Osteoblast (primary cell): ENCODE results near the gene CXCR5. TPM values are rescaled to one million over a fixed set of nuclear protein-coding genes. Genes with fewer than 3 reads are reported as not detected.

Experiments
- DNase-seq: peaks from one replicate; pipeline ENCODE4 v3.0.0; 2011; ENCODE audit warnings: low spot score, mixed read lengths; ENCODE audit not compliant: insufficient read length; ENCODE audit errors: missing footprints
- H2AFZ ChIP-seq: 2 replicates; pipeline ENCODE4 v1.6.0; 2011; ENCODE audit warnings: mild to moderate bottlenecking, low read length
- H3K27ac ChIP-seq: 2 replicates; pipeline ENCODE4 v1.5.1; 2011; ENCODE audit warnings: mild to moderate bottlenecking, low read depth, low read length, moderate library complexity
- H3K27me3 ChIP-seq: 2 replicates; pipeline ENCODE4 v1.6.0; 2012; ENCODE audit warnings: mild to moderate bottlenecking, control low read depth, inconsistent platforms, low read length, moderate library complexity; ENCODE audit not compliant: insufficient read depth
- H3K36me3 ChIP-seq: 2 replicates; pipeline ENCODE4 v1.5.1; 2011; ENCODE audit warnings: mild to moderate bottlenecking, low read length, control low read depth, moderate library complexity; ENCODE audit not compliant: insufficient read depth
- H3K4me1 ChIP-seq: 2 replicates; pipeline ENCODE4 v1.5.1; 2011; ENCODE audit warnings: mild to moderate bottlenecking, low read length, control low read depth, moderate library complexity; ENCODE audit not compliant: insufficient read depth
- H3K4me2 ChIP-seq: 2 replicates; pipeline ENCODE4 v1.6.0; 2011; ENCODE audit warnings: mild to moderate bottlenecking, low read length; ENCODE audit not compliant: insufficient read depth
- H3K4me3 ChIP-seq: fragments of 200-600 bp; sonication (generic); 3 replicates; pipeline ENCODE4 v1.5.1; 2012; ENCODE audit warnings: mild to moderate bottlenecking, low read length, inconsistent platforms; ENCODE audit not compliant: insufficient read depth
- H3K79me2 ChIP-seq: 2 replicates; pipeline ENCODE4 v1.6.0; 2012; ENCODE audit warnings: mild to moderate bottlenecking, low read length, control low read depth, inconsistent platforms; ENCODE audit not compliant: insufficient read depth
- H3K9me3 ChIP-seq: 2 replicates; pipeline ENCODE4 v1.5.1; 2011; ENCODE audit warnings: low read depth, low read length, control low read depth
- H4K20me1 ChIP-seq: 2 replicates; pipeline ENCODE4 v1.6.0; 2012; ENCODE audit warnings: mild to moderate bottlenecking, low read length, control low read depth; ENCODE audit not compliant: insufficient read depth
- total RNA-seq: library from RNA; depleted of rRNA; stranded (reverse); fragments of >200 nt; gene quantifications from 2 replicates; pipeline ENCODE4 v1.2.3, GENCODE V29; 2012
- TF ChIP-seq, protein P1 (sequence below): IDR thresholded peaks from 2 replicates; pipeline ENCODE4 v1.5.1; 2011; ENCODE audit warnings: mild to moderate bottlenecking, low read depth, low read length, moderate library complexity; ENCODE audit errors: extremely low read depth

The CXCR5 gene
- total RNA-seq, 1 donor, result not detected

- Histone ChIP-seq H3K79me2 (peaks cover 95% of the 10 kb centered on the region), H3K9me3 (no peaks in the 10 kb centered on the region), H3K4me1 (peaks cover 92% of the 10 kb centered on the region), H2AFZ (no peak overlapping the region), H3K27ac (peak overlapping the region; percentile 99), H3K36me3 (no peaks in the 10 kb centered on the region), H3K4me3 (peak overlapping the region; percentile 55), H4K20me1 (peaks cover 32% of the 10 kb centered on the region), H3K27me3 (no peaks in the 10 kb centered on the region), H3K4me2 (peak overlapping the region; percentile 76)
- peak; percentile 88 for DNase-seq
- TF ChIP-seq, protein P1, sequence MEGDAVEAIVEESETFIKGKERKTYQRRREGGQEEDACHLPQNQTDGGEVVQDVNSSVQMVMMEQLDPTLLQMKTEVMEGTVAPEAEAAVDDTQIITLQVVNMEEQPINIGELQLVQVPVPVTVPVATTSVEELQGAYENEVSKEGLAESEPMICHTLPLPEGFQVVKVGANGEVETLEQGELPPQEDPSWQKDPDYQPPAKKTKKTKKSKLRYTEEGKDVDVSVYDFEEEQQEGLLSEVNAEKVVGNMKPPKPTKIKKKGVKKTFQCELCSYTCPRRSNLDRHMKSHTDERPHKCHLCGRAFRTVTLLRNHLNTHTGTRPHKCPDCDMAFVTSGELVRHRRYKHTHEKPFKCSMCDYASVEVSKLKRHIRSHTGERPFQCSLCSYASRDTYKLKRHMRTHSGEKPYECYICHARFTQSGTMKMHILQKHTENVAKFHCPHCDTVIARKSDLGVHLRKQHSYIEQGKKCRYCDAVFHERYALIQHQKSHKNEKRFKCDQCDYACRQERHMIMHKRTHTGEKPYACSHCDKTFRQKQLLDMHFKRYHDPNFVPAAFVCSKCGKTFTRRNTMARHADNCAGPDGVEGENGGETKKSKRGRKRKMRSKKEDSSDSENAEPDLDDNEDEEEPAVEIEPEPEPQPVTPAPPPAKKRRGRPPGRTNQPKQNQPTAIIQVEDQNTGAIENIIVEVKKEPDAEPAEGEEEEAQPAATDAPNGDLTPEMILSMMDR, result no peak
Observed at GRCh38 chr11:118917481-118918127, 33.9 kb downstream of the CXCR5 start.

- Histone ChIP-seq H3K4me2 (peak overlapping the region; percentile 76), H3K27me3 (no peaks in the 10 kb centered on the region), H3K4me3 (peak overlapping the region; percentile 55), H4K20me1 (peaks cover 38% of the 10 kb centered on the region), H3K36me3 (no peaks in the 10 kb centered on the region), H3K4me1 (peaks cover 92% of the 10 kb centered on the region), H2AFZ (no peak overlapping the region), H3K9me3 (no peaks in the 10 kb centered on the region), H3K27ac (peak overlapping the region; percentile 99), H3K79me2 (peaks cover 95% of the 10 kb centered on the region)
- TF ChIP-seq, protein P1, result no peak
- DNase-seq, result peak; percentile 94
Observed at GRCh38 chr11:118918128-118918685, 34.5 kb downstream of the CXCR5 start.

- H3K4me1 ChIP-seq, result peaks cover 93% of the 10 kb centered on the region
- no peaks in the 10 kb centered on the region for H3K27me3 ChIP-seq
- H3K9me3 ChIP-seq, result no peaks in the 10 kb centered on the region
- H3K4me2 ChIP-seq, result peak overlapping the region; percentile 97
- H2AFZ ChIP-seq, result no peak overlapping the region
- H3K27ac ChIP-seq, result peak overlapping the region; percentile 99
- peak; percentile 65 for DNase-seq
- TF ChIP-seq, protein P1, result no peak
- H3K79me2 ChIP-seq, result peaks cover 95% of the 10 kb centered on the region
- peaks cover 44% of the 10 kb centered on the region for H4K20me1 ChIP-seq
- H3K36me3 ChIP-seq, result no peaks in the 10 kb centered on the region
- peak overlapping the region; percentile 99 for H3K4me3 ChIP-seq
Observed at GRCh38 chr11:118918686-118919280, 35.1 kb downstream of the CXCR5 start.

DNA sequence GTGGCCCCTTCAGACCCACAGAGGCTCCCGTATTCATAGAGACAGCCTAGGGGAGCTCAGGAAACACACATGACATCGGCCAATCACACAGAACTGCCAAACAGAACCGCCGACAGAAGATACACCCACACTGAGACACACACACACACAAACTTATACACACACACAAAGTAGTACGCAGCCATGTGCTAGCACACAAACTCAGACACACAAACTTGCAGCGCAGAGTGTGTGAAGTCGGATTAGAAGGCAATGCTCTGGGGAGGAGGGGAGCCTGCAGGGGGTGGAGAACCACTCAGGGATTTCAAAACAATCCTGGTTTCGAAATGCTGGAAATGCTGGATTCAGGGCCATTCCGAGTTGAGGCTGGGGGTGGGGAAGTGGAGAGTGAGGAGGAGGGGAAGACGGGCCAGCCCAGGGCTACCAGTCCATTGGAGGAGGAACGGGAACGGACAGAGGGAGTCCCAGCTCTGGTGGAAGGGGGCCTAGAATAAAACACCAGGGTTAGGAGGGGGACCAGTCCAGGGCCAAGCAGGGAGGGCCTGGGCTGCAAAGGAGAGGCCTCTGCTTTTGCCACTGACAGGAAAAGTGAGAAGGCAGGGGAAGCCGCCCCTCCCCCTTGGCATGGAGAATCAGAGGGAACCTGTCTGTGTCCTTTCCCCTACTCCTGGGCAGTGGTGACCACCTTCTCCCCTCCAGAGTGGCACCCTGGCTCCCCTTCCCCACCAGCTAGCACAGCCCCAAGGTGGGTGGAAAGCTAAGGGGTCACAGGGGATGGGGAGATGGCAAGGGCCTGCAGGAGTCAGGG lies 37.6 kb downstream of the CXCR5 start:
- no peaks in the 10 kb centered on the region for H3K27me3 ChIP-seq
- peaks cover 56% of the 10 kb centered on the region for H4K20me1 ChIP-seq
- H3K36me3 ChIP-seq, result no peaks in the 10 kb centered on the region
- H3K4me2 ChIP-seq, result peak overlapping the region; percentile 97
- H3K4me3 ChIP-seq, result peak overlapping the region; percentile 99
- H3K4me1 ChIP-seq, result peaks cover 79% of the 10 kb centered on the region
- TF ChIP-seq, protein P1, result no peak
- peak overlapping the region; percentile 92 for H3K27ac ChIP-seq
- peaks cover 85% of the 10 kb centered on the region for H3K79me2 ChIP-seq
- DNase-seq, result peak; percentile 96
- H2AFZ ChIP-seq, result no peak overlapping the region
- no peaks in the 10 kb centered on the region for H3K9me3 ChIP-seq
